ENCODE measurements around the gene GMNN.
"Not testable (repeated sequence)": the region's sequence is repeated elsewhere in the genome, so short reads cannot be mapped to it uniquely, and the experiment has no call there.

Gene GMNN

DNA sequence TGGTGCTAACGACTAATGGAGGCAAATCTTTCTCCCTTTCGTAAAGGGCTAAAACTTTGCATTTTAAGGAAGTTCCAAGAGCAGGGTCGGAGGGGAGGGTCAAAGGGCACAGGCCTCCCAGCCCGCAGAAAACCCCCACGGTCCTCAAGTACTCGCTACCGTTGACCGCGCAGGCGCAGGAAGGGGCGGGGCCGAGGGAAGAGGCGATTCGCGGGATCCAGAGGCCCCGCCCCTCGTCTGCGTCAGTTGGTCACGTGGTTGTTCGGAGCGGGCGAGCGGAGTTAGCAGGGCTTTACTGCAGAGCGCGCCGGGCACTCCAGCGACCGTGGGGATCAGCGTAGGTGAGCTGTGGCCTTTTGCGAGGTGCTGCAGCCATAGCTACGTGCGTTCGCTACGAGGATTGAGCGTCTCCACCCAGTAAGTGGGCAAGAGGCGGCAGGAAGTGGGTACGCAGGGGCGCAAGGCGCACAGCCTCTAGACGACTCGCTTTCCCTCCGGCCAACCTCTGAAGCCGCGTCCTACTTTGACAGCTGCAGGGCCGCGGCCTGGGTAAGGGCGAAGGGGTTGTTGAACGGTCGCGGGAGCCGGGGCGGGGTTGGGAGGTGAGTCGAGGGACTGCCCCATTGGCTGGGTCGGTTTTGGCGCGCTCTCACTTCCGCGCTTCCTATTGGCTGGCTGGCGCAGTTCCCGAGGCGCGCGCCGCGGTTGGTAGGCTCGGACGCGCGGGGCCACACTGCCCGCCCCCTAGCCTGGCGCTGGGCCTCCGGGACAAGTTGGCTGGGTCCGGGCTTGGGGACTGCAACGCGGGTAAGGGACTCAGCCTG, at the start of gene GMNN:
Gene GMNN, plus strand, starts transcription at position 242 of the 824 bp plus-strand sequence. CDS start 2,310 bp downstream, outside the sequence.
- DNase-seq (ENCODE audit: low read depth in 2 of 2, low spot score in 1 of 2), result peak; percentile 95 to 98

DNA sequence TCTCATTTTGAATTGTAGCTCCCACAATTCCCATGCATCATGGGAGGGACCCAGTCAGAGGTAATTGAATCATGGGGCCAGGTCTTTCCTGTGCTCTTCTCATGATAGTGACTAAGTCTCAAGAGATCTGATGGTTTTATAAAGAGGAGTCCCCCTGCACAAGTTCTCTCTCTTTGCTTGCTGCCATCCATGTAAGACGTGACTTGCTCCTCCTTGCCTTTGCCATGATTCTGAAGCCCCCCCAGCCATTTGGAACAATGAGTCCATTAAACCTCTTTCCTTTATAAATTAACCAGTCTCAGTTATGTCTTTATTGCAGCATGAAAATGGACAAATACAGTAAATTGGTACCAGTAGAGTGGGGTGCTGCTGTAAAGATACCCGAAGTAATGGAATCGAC, 44.1 kb upstream of the GMNN start:
- not testable (repeated sequence) for DNase-seq (ENCODE audit: low read depth in 2 of 2, low spot score in 1 of 2)

- not testable (repeated sequence) for DNase-seq (ENCODE audit: low read depth in 2 of 2, low spot score in 1 of 2)
These were observed 43.1 kb upstream of the GMNN start for GRCh38 chr6:24731456-24732134.

DNA sequence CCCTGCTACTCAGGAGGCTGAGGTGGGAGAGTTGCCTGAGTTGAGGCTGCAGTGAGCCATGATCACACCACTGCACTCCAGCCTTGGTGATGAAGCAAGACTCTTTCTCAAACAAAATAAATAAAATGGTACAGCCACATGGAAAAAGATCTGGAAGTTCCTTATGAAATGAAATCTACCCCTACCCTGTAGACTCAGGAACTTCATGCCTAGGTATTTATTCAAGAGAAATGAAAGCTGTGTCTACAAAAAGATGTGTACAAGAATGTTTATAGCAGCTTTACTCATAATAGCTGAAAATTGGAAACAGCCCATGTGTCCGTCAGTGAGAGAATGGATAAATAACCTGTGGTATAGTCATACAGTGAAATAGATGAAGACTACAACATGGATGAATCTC, 40.6 kb upstream of the GMNN start:
- DNase-seq (ENCODE audit: low read depth in 2 of 2, low spot score in 1 of 2), result no peak

GRCh38 chr6:24734710-24735109, 40.0 kb upstream of the GMNN start:
- DNase-seq (ENCODE audit: low read depth in 2 of 2, low spot score in 1 of 2), result not testable (repeated sequence)

- no peak for DNase-seq (ENCODE audit: low read depth in 2 of 2, low spot score in 1 of 2)
These were observed 36.0 kb upstream of the GMNN start for GRCh38 chr6:24738741-24739140.

- no peak for DNase-seq (ENCODE audit: low read depth in 2 of 2, low spot score in 1 of 2)
These were observed 33.9 kb upstream of the GMNN start for GRCh38 chr6:24740861-24741260.

DNA sequence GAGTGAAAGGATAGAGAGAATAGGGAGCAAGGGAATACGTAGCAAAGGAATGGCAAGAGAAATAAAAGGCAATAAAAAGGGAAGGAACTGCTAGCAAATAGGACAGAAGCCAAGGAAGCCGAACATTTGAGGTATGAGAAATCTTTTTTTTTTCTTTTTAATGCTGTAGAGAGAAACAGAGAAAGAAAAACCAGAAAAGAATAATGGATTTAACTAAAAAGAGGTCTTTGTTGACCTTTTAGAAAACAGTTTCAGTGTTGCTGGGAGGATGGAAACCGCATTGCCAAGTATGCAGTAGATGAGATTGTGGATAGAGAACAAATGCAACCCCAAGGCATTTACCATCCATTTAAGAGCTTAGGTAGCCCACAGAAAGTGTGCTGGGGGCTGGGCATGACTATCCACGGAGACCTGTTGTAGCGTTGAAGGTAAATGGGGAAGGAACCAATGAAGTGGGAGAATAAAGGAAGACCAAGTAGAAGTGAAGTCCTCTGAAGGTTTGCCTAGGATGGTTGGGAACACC, 32.5 kb upstream of the GMNN start:
- no peak for DNase-seq (ENCODE audit: low read depth in 2 of 2, low spot score in 1 of 2)

- no peak for DNase-seq (ENCODE audit: low read depth in 2 of 2, low spot score in 1 of 2)
These were observed 31.3 kb upstream of the GMNN start for GRCh38 chr6:24743265-24743943.

GRCh38 chr6:24743944-24744335, 30.8 kb upstream of the GMNN start:
- DNase-seq (ENCODE audit: low read depth in 2 of 2, low spot score in 1 of 2), result no peak

- DNase-seq (ENCODE audit: low read depth in 2 of 2, low spot score in 1 of 2), result no peak
These were observed 29.8 kb upstream of the GMNN start for GRCh38 chr6:24744911-24745310.

DNA sequence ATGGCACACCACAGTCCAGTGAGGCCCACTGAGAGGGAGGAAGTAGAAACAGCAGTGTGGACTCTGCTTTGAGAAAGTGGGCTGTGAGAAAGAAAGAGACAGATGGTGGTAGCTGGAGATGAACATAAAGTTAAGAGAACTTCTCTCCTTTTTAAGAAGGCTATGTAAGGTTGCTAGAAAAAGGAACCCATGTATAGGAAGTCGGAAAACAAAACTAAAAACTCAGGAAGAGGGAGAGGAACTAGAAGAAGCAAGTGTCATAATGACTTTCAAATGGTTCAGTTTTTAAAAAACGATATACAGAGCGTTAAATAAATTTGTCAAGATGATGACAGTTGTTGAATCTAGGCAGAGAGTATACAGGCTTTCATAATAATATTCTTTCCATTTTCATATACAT, 25.4 kb upstream of the GMNN start:
- DNase-seq (ENCODE audit: low read depth in 2 of 2, low spot score in 1 of 2), result no peak

GRCh38 chr6:24750878-24751277, 23.9 kb upstream of the GMNN start:
- DNase-seq (ENCODE audit: low read depth in 2 of 2, low spot score in 1 of 2), result not testable (repeated sequence)

- DNase-seq (ENCODE audit: low read depth in 2 of 2, low spot score in 1 of 2), result no peak
These were observed 22.2 kb upstream of the GMNN start for GRCh38 chr6:24752503-24752902.

DNA sequence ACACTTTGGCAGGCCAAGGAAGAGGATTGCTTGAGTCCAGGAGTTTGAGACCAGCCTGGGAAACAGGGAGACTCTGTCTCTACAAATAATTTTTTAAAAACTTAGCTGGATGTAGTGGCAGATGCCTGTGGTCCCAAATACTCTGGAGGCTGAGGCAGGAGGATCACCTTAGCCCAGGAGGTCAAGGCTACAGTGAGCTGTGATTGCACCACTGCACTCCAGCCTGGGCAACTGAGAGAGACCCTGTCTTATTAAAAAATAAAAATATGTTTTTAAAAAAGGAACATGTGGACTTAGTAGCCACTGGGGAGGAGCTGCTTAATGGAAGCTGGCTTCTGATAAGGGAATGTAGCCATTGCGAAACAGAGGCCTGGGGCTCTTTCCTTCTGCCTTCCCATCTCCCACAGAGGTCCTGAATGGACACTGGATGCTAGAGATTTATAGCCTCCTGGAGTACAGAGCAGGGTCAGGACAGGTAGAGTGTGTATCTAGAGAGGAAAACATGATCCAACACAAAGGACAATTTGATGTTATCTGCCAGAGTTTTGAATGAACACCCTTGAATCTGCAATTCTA, 21.7 kb upstream of the GMNN start:
- no peak for DNase-seq (ENCODE audit: low read depth in 2 of 2, low spot score in 1 of 2)

DNA sequence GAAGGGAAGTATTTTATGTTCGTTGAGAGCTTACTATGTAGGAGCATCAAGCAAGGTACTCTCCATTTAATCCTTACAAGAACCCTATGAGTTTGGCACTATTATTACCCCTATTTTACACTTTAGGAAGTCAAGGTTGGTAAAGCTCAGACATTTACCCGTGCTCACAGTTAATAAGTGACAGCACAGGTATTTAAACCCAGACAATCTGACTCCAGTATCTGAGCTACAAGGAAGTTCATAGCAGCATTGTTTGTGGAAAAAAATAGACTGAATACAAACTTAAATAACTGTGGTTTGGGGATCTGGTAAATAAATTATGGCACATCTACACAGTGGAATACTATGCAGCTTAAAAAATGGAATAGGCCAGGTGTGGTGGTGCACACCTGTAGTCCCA, 21.2 kb upstream of the GMNN start:
- no peak for DNase-seq (ENCODE audit: low read depth in 2 of 2, low spot score in 1 of 2)

- not testable (repeated sequence) for DNase-seq (ENCODE audit: low read depth in 2 of 2, low spot score in 1 of 2)
These were observed 20.4 kb upstream of the GMNN start for GRCh38 chr6:24754378-24754777.

DNA sequence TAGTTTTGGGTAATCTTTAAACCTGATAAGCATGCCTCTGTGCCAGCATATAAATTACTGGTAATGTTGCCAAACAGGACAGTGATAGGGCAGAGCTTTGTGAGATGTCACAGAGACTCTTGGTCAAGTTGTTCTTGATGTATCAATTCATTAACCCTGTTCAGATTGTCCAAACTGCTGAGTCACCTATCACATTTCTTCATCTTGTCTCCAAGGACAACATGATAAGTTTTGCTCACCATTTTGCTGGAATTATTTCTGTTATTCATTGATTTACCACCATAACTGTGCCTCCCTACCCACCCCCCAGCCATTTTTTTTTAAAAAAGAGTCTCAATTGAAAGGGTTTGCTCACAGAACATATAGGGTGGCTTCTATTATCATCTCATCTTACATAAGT, 19.5 kb upstream of the GMNN start:
- no peak for DNase-seq (ENCODE audit: low read depth in 2 of 2, low spot score in 1 of 2)

GRCh38 chr6:24757611-24758010, 17.1 kb upstream of the GMNN start:
- DNase-seq (ENCODE audit: low read depth in 2 of 2, low spot score in 1 of 2), result no peak

DNA sequence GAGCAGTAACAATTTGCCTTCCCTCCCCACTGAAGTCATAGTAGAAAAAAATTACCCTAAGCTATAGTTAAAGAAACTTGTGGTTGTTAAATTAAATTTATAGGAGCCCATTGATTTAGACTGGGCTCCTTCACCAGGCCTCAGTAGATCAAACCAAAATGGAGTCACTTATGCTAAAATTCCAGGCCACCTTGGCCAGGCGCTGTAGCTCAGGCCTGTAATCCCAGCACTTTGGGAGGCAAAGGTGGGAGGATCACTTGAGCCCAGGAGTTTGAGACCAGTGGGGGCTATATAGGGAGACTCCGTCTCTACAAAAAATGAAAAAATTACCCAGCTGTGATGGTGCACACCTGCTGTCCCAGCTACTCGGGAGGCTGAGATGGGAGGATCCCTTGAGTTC, 15.0 kb upstream of the GMNN start:
- DNase-seq (ENCODE audit: low read depth in 2 of 2, low spot score in 1 of 2), result no peak

DNA sequence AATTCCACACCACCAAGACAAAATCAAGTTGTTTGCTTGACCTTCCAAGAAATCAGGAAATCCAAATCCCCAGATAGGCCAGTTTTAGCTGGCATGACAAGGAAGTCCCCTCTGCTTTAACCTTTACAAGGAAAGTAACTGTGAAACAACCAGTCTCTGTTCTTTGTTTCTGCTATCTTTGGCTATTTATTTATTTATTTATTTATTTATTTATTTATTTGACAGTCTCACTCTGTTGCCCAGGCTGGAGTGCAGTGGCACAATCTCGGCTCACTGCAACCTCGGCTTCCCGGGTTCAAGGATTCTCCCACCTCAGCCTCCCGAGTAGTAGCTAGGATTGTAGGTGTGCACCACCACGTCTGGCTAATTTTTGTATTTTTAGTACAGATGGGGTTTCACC, 14.5 kb upstream of the GMNN start:
- no peak for DNase-seq (ENCODE audit: low read depth in 2 of 2, low spot score in 1 of 2)

Measured in stimulated activated CD8-positive, alpha-beta memory T cell treated with anti-CD3 and anti-CD28 coated beads, Interleukin-4, amount 100 ng/mL, for 1 hour (primary cell).